Activated CD4-positive, alpha-beta T cell treated with anti-CD3 and anti-CD28 coated beads for 36 hours (primary cell): Measurements from ENCODE around the gene ENOX1. TPM values are rescaled to one million over a fixed set of nuclear protein-coding genes. Genes with fewer than 3 reads are reported as not detected.

Experiments used
- ATAC-seq: fragments of 200-7000 bp; cut with Tn5 transposase; one replicate; pipeline ENCODE4 v1.10.0; 2021; ENCODE audit warnings: mild to moderate bottlenecking, moderate library complexity
- CTCF ChIA-PET: fragments of 350-600 bp; sonication (Branson Sonifier 250); formaldehyde crosslinking; loops from one replicate; lab custom pipeline; 2021; ENCODE audit warnings: antibody characterized with exemption; lab: Charles Lee
- POLR2A ChIA-PET: fragments of 350-600 bp; sonication (Branson Sonifier 250); formaldehyde crosslinking; loops from one replicate; lab custom pipeline; 2021; ENCODE audit warnings: antibody characterized with exemption, inconsistent platforms; lab: Charles Lee
- DNase-seq: peaks from one replicate; pipeline ENCODE4 v3.0.0-alpha.2; 2020
- H3K27ac Mint-ChIP-seq: one replicate; pipeline ENCODE4 v1.8.0; 2021; ENCODE audit warnings: mixed read lengths
- H3K27me3 Mint-ChIP-seq: one replicate; pipeline ENCODE4 v1.8.0; 2021; ENCODE audit warnings: mixed read lengths
- H3K36me3 Mint-ChIP-seq: one replicate; pipeline ENCODE4 v1.8.0; 2021; ENCODE audit warnings: low read depth, mixed read lengths
- H3K4me1 Mint-ChIP-seq: one replicate; pipeline ENCODE4 v1.8.0; 2021; ENCODE audit warnings: mixed read lengths
- H3K4me3 Mint-ChIP-seq: one replicate; pipeline ENCODE4 v1.8.0; 2021; ENCODE audit warnings: mild to moderate bottlenecking, moderate library complexity, mixed read lengths
- H3K9me3 Mint-ChIP-seq: one replicate; pipeline ENCODE4 v1.8.0; 2021; ENCODE audit warnings: low read depth, mixed read lengths
- intact Hi-C, 2 experiments: fragments of 100-400 bp; cut with DNase I in 1 of 2; cut with micrococcal nuclease in 1 of 2; formaldehyde crosslinking; loops; one replicate each; pipeline versions ENCODE4 v1.14.2 to v1.15.1; 2022 to 2024; cut with DNase I, micrococcal nuclease
- total RNA-seq, 2 experiments: library from RNA; stranded (reverse); gene quantifications; one replicate each; pipeline ENCODE4 v1.2.3, GENCODE V29; 2021

ENOX1 gene
- total RNA-seq, 2 experiments from 2014 or later, result 0.28 to 0.48 TPM

GRCh38 chr13:43348397-43348796 lies 438.4 kb downstream of the ENOX1 start:
- no peak overlapping the region for H3K4me3 Mint-ChIP-seq
- no peaks in the 10 kb centered on the region for H3K9me3 Mint-ChIP-seq
- H3K4me1 Mint-ChIP-seq, result no peaks in the 10 kb centered on the region
- DNase-seq (no peak), ATAC-seq (no peak)
- H3K27me3 Mint-ChIP-seq, result peaks cover 13% of the 10 kb centered on the region
- H3K36me3 Mint-ChIP-seq, result no peaks in the 10 kb centered on the region
- ChIA-PET POLR2A (no interaction called here), CTCF (no interaction called here)
- intact Hi-C loops, result no loop called here
- no peak overlapping the region for H3K27ac Mint-ChIP-seq

GRCh38 chr13:43347877-43348276 lies 438.9 kb downstream of the ENOX1 start:
- no peak for ATAC-seq
- CTCF ChIA-PET, result no interaction called here
- intact Hi-C loops, result no loop called here

GRCh38 chr13:43346427-43346826 lies 440.3 kb downstream of the ENOX1 start:
- ChIA-PET POLR2A (no interaction called here), CTCF (no interaction called here)
- Mint-ChIP-seq H3K4me3 (no peak overlapping the region), H3K4me1 (no peaks in the 10 kb centered on the region), H3K27me3 (peaks cover 13% of the 10 kb centered on the region), H3K36me3 (no peaks in the 10 kb centered on the region), H3K9me3 (no peaks in the 10 kb centered on the region), H3K27ac (no peak overlapping the region)
- DNase-seq (no peak), ATAC-seq (no peak)
- intact Hi-C loops, result no loop called here

More at GRCh38 chr13:43347877-43348276, 438.9 kb downstream of the ENOX1 start:
- Mint-ChIP-seq H3K9me3 (no peaks in the 10 kb centered on the region), H3K27ac (no peak overlapping the region), H3K4me3 (no peak overlapping the region), H3K4me1 (no peaks in the 10 kb centered on the region), H3K36me3 (no peaks in the 10 kb centered on the region), H3K27me3 (peaks cover 13% of the 10 kb centered on the region)
- POLR2A ChIA-PET, result no interaction called here
- no peak for DNase-seq

GRCh38 chr13:43343645-43344044 lies 443.1 kb downstream of the ENOX1 start:
- POLR2A ChIA-PET, result no interaction called here
- Mint-ChIP-seq H3K4me1 (no peaks in the 10 kb centered on the region), H3K27ac (no peak overlapping the region), H3K4me3 (no peak overlapping the region), H3K9me3 (no peaks in the 10 kb centered on the region), H3K27me3 (peaks cover 13% of the 10 kb centered on the region), H3K36me3 (no peaks in the 10 kb centered on the region)
- intact Hi-C loops, result no loop called here
- DNase-seq, result no peak
- CTCF ChIA-PET, result no interaction called here
- ATAC-seq, result no peak

- H3K9me3 Mint-ChIP-seq, result no peaks in the 10 kb centered on the region
- ChIA-PET CTCF (no interaction called here), POLR2A (no interaction called here)
- ATAC-seq, result no peak
- H3K27ac Mint-ChIP-seq, result no peak overlapping the region
- H3K4me1 Mint-ChIP-seq, result no peaks in the 10 kb centered on the region
- peaks cover 4% of the 10 kb centered on the region for H3K27me3 Mint-ChIP-seq
- intact Hi-C loops, result no loop called here
- no peak overlapping the region for H3K4me3 Mint-ChIP-seq
- no peak for DNase-seq
- H3K36me3 Mint-ChIP-seq, result no peaks in the 10 kb centered on the region
Measured at GRCh38 chr13:43339805-43340550, 446.8 kb downstream of the ENOX1 start.

- ATAC-seq, result no peak
Measured at GRCh38 chr13:43339145-43339804, 447.5 kb downstream of the ENOX1 start.

GRCh38 chr13:43335764-43336163 lies 451.0 kb downstream of the ENOX1 start:
- no peaks in the 10 kb centered on the region for H3K9me3 Mint-ChIP-seq
- H3K27ac Mint-ChIP-seq, result no peak overlapping the region
- no peak for ATAC-seq
- H3K4me3 Mint-ChIP-seq, result no peak overlapping the region
- ChIA-PET POLR2A (no interaction called here), CTCF (no interaction called here)
- no peaks in the 10 kb centered on the region for H3K4me1 Mint-ChIP-seq
- H3K27me3 Mint-ChIP-seq, result peaks cover 2% of the 10 kb centered on the region
- DNase-seq, result no peak
- H3K36me3 Mint-ChIP-seq, result no peaks in the 10 kb centered on the region
- intact Hi-C loops, result no loop called here

More at GRCh38 chr13:43339145-43339804, 447.5 kb downstream of the ENOX1 start:
- Mint-ChIP-seq H3K4me1 (no peaks in the 10 kb centered on the region), H3K4me3 (no peak overlapping the region), H3K36me3 (no peaks in the 10 kb centered on the region), H3K27me3 (peaks cover 2% of the 10 kb centered on the region), H3K9me3 (no peaks in the 10 kb centered on the region), H3K27ac (no peak overlapping the region)
- no peak for DNase-seq
- intact Hi-C loops, result no loop called here
- ChIA-PET POLR2A (no interaction called here), CTCF (no interaction called here)

GRCh38 chr13:43333176-43333575 lies 453.6 kb downstream of the ENOX1 start:
- H3K36me3 Mint-ChIP-seq, result no peaks in the 10 kb centered on the region
- H3K4me1 Mint-ChIP-seq, result no peaks in the 10 kb centered on the region
- no peak overlapping the region for H3K27ac Mint-ChIP-seq
- POLR2A ChIA-PET, result no interaction called here
- peaks cover 2% of the 10 kb centered on the region for H3K27me3 Mint-ChIP-seq
- ATAC-seq (no peak), DNase-seq (no peak)
- intact Hi-C loops, result no loop called here
- CTCF ChIA-PET, result no interaction called here
- H3K4me3 Mint-ChIP-seq, result no peak overlapping the region
- H3K9me3 Mint-ChIP-seq, result no peaks in the 10 kb centered on the region

- POLR2A ChIA-PET, result no interaction called here
- Mint-ChIP-seq H3K4me1 (no peaks in the 10 kb centered on the region), H3K36me3 (no peaks in the 10 kb centered on the region), H3K4me3 (no peak overlapping the region), H3K27ac (no peak overlapping the region), H3K9me3 (no peaks in the 10 kb centered on the region), H3K27me3 (peaks cover 2% of the 10 kb centered on the region)
- intact Hi-C loops, result no loop called here
- CTCF ChIA-PET, result interaction anchor here (0.6 kb wide), 2 partner anchors 98 to 608 kb away, joined by 3 to 5 read pairs; no protein-coding TSS in a partner anchor
- ATAC-seq (no peak), DNase-seq (no peak)
Measured at GRCh38 chr13:43331672-43332071, 455.1 kb downstream of the ENOX1 start.

- Mint-ChIP-seq H3K4me3 (no peak overlapping the region), H3K27me3 (peaks cover 2% of the 10 kb centered on the region), H3K4me1 (no peaks in the 10 kb centered on the region), H3K36me3 (no peaks in the 10 kb centered on the region), H3K27ac (no peak overlapping the region), H3K9me3 (no peaks in the 10 kb centered on the region)
- ATAC-seq, result no peak
- ChIA-PET CTCF (no interaction called here), POLR2A (no interaction called here)
- DNase-seq, result no peak
- intact Hi-C loops, result no loop called here
Measured at GRCh38 chr13:43329702-43330101, 457.1 kb downstream of the ENOX1 start.

- no peaks in the 10 kb centered on the region for H3K4me1 Mint-ChIP-seq
- no peaks in the 10 kb centered on the region for H3K9me3 Mint-ChIP-seq
- ChIA-PET POLR2A (no interaction called here), CTCF (no interaction called here)
- intact Hi-C loops, result no loop called here
- no peak for DNase-seq
- H3K27ac Mint-ChIP-seq, result no peak overlapping the region
- ATAC-seq, result no peak
- H3K4me3 Mint-ChIP-seq, result no peak overlapping the region
- no peaks in the 10 kb centered on the region for H3K36me3 Mint-ChIP-seq
- H3K27me3 Mint-ChIP-seq, result no peaks in the 10 kb centered on the region
Measured at GRCh38 chr13:43328907-43329306, 457.9 kb downstream of the ENOX1 start.

- no peaks in the 10 kb centered on the region for H3K36me3 Mint-ChIP-seq
Measured at GRCh38 chr13:43326100-43326499, 460.7 kb downstream of the ENOX1 start.

More at GRCh38 chr13:43326100-43326499, 460.7 kb downstream of the ENOX1 start:
- Mint-ChIP-seq H3K27ac (no peak overlapping the region), H3K4me3 (no peak overlapping the region), H3K4me1 (no peaks in the 10 kb centered on the region), H3K9me3 (no peaks in the 10 kb centered on the region), H3K27me3 (peaks cover 7% of the 10 kb centered on the region)
- intact Hi-C loops, result no loop called here
- POLR2A ChIA-PET, result no interaction called here
- no peak for ATAC-seq
- CTCF ChIA-PET, result no interaction called here
- DNase-seq, result no peak
